ENCODE data around the gene MB21D2.

MB21D2 gene

DNA sequence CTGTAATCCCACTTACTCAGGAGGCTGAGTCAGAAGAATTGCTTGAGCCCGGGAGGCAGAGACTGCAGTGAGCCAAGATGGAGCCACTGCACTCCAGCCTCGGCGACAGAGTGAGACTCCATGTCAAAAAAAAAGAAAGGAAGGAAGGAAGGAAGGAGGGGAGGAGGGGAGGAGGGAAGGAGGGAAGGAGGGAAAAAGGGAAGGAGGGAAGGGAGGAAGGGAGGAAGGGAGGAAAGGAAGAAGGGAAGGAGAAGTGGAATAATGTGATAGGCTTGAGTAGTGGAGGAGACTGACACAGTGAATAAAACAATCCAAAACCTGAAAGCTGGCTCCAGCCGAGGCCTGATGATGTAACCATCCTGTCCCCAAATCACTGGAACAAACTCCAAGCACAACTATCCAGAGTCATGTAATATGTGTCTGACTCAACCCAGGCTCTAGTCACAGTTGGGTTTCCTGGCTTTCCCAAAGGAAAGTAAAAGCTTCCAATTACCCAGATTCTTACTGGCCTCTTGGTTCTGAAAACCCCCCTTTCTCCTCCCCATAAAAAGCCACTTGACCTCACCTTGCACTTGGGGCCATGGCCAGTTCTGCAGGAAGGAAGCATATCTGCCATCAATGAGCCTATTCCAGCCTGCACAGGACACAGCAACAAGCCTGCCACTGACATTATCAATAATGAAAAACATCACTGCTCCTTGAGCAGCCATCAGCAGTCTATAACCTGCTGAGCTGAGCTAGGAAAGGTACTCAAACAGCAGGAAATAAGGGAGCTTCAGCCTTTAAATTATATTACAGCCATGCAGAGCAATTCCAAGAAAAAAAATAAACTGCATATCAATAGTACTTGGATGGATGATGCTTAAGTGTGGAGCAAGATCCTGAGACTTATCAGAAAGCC lies 48.3 kb downstream of the MB21D2 start:
- TF ChIP-seq, protein P1, sequence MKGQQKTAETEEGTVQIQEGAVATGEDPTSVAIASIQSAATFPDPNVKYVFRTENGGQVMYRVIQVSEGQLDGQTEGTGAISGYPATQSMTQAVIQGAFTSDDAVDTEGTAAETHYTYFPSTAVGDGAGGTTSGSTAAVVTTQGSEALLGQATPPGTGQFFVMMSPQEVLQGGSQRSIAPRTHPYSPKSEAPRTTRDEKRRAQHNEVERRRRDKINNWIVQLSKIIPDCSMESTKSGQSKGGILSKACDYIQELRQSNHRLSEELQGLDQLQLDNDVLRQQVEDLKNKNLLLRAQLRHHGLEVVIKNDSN (IDR thresholded peaks at IDR 0.05): no peak

DNA sequence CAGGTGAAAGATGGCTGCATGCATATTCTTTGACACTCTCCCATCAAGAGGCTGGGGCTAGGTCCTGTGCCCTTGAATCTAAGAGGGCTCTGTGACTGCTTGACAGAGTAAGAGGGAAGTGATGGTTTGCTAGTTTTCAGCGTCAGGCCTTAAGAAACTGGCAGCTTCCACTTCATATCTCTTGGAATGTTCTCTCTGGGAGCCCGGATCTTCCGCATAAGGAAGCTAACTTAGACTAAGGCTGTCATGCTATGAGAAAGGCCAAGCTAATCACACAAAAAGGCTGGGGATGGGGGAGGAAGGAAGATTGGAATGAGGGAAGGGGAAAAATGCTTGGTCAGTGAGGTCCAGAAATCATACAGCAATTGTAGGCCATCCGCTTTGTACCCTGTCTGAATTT lies 50.0 kb downstream of the MB21D2 start:
- no peak for TF ChIP-seq TAF1 (IDR thresholded peaks at IDR 0.05; ENCODE audit: low read depth)
- TF ChIP-seq YY1 (IDR thresholded peaks at IDR 0.05; ENCODE audit: low read depth): no peak
- TF ChIP-seq TCF12 (IDR thresholded peaks at IDR 0.05; ENCODE audit: low read depth): no peak
- TF ChIP-seq, protein P2, sequence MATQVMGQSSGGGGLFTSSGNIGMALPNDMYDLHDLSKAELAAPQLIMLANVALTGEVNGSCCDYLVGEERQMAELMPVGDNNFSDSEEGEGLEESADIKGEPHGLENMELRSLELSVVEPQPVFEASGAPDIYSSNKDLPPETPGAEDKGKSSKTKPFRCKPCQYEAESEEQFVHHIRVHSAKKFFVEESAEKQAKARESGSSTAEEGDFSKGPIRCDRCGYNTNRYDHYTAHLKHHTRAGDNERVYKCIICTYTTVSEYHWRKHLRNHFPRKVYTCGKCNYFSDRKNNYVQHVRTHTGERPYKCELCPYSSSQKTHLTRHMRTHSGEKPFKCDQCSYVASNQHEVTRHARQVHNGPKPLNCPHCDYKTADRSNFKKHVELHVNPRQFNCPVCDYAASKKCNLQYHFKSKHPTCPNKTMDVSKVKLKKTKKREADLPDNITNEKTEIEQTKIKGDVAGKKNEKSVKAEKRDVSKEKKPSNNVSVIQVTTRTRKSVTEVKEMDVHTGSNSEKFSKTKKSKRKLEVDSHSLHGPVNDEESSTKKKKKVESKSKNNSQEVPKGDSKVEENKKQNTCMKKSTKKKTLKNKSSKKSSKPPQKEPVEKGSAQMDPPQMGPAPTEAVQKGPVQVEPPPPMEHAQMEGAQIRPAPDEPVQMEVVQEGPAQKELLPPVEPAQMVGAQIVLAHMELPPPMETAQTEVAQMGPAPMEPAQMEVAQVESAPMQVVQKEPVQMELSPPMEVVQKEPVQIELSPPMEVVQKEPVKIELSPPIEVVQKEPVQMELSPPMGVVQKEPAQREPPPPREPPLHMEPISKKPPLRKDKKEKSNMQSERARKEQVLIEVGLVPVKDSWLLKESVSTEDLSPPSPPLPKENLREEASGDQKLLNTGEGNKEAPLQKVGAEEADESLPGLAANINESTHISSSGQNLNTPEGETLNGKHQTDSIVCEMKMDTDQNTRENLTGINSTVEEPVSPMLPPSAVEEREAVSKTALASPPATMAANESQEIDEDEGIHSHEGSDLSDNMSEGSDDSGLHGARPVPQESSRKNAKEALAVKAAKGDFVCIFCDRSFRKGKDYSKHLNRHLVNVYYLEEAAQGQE (IDR thresholded peaks at IDR 0.05; ENCODE audit: low read depth): no peak
- no peak for TF ChIP-seq FOXM1 (IDR thresholded peaks at IDR 0.05; ENCODE audit: borderline replicate concordance, low read depth)
- no peak for TF ChIP-seq CEBPB (IDR thresholded peaks at IDR 0.05)
- TF ChIP-seq CREB1 (IDR thresholded peaks at IDR 0.05; ENCODE audit: low read depth): no peak
- TF ChIP-seq, protein P1 (IDR thresholded peaks at IDR 0.05): no peak
- no peak for TF ChIP-seq ZBTB7A (IDR thresholded peaks at IDR 0.05; ENCODE audit: low read depth)

DNA sequence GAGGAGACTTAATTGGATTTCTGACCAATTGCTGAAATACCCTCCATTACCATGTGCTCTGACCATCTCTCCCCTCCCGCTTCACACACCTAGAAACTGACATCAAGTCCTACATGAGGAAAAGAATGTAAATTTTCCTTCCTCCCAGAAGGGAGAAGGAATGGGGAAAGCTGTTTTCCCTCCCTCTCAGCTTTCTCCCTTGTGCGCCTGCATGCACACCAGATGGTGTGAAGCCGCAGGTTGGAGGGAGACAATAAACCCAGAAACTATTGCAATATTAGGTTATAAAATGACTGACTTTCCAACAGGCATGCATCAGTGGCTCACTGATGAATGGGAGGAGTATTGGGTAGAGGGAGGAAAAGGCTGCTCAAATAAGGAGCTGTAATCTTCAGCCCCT lies 50.9 kb downstream of the MB21D2 start:
- TF ChIP-seq ZBTB7A (IDR thresholded peaks at IDR 0.05; ENCODE audit: low read depth): no peak
- TF ChIP-seq CREB1 (IDR thresholded peaks at IDR 0.05; ENCODE audit: low read depth): no peak
- no peak for TF ChIP-seq CEBPB (IDR thresholded peaks at IDR 0.05)
- TF ChIP-seq, protein P3, sequence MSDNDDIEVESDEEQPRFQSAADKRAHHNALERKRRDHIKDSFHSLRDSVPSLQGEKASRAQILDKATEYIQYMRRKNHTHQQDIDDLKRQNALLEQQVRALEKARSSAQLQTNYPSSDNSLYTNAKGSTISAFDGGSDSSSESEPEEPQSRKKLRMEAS (IDR thresholded peaks at IDR 0.05): no peak
- TF ChIP-seq EP300 (IDR thresholded peaks at IDR 0.05; ENCODE audit: borderline replicate concordance): no peak
- no peak for TF ChIP-seq NFIC (IDR thresholded peaks at IDR 0.05)
- no peak for TF ChIP-seq RAD21 (IDR thresholded peaks at IDR 0.05; ENCODE audit: low read depth)
- TF ChIP-seq TEAD4 (IDR thresholded peaks at IDR 0.05): no peak
- TF ChIP-seq, protein P2 (IDR thresholded peaks at IDR 0.05; ENCODE audit: low read depth): no peak
- no peak for TF ChIP-seq YY1 (IDR thresholded peaks at IDR 0.05; ENCODE audit: low read depth)
- TF ChIP-seq FOXM1 (IDR thresholded peaks at IDR 0.05; ENCODE audit: borderline replicate concordance, low read depth): no peak
- TF ChIP-seq, protein P1 (IDR thresholded peaks at IDR 0.05): no peak

DNA sequence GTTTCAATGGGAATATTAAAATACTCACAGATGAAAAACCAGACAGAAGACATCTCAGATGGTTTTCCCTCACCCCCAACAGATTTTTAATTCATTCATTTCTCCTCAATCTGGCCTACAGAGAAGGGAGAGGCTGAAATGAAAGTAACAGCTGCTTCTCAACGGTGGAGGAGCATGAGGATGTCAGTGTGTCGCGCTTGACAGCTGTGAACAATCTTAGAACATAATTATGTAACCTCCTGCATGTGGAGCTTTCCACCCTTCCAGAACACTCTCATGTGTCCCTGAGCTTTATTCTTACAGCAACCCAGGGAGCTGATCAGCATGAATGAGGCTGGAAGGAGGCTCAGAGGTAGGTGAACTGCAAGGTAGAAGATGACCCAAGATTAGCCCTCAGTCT lies 52.7 kb downstream of the MB21D2 start:
- no peak for TF ChIP-seq CEBPB (IDR thresholded peaks at IDR 0.05)
- no peak for TF ChIP-seq ZBTB7A (IDR thresholded peaks at IDR 0.05; ENCODE audit: low read depth)
- no peak for TF ChIP-seq TEAD4 (IDR thresholded peaks at IDR 0.05)
- TF ChIP-seq FOXM1 (IDR thresholded peaks at IDR 0.05; ENCODE audit: borderline replicate concordance, low read depth): no peak
- no peak for TF ChIP-seq NFIC (IDR thresholded peaks at IDR 0.05)
- TF ChIP-seq EP300 (IDR thresholded peaks at IDR 0.05; ENCODE audit: borderline replicate concordance): no peak
- no peak for TF ChIP-seq EGR1 (IDR thresholded peaks at IDR 0.05)
- TF ChIP-seq, protein P2 (IDR thresholded peaks at IDR 0.05; ENCODE audit: low read depth): no peak
- TF ChIP-seq, protein P3 (IDR thresholded peaks at IDR 0.05): no peak
